ENCODE measurements around the gene TAGLN. TPM values are rescaled to one million over a fixed set of nuclear protein-coding genes. Genes with fewer than 3 reads are reported as not detected.
A peak's percentile ranks its signal among the peaks of the same experiment; 100 is the strongest.

The TAGLN gene
- total and polyA plus RNA-seq, 2 donors (not counting 1 experiment from before 2014, with no cell fraction given), result 17.9 to 51.8 TPM

DNA sequence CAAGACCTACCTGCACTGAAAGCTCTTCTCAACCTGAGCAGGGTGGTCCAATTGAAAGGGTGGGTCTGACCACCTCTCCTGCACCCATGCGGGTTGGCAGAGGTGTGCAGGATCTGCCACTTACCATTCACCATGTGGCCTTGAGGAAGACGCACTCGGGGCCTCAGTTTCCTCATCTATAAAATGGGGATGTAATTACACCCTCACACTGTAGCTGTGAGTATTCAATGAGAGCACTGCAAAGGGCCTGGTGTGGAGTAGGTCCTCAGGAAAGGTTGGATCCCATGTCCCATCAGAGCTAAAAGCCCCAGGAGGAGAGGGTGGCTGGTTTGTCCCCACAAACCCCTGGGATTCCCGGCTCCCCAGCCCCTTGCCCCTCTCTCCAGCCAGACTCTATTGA lies 557 bp upstream of the TAGLN start:
- ChIA-PET POLR2A (no interaction called here), CTCF (interaction anchor here (3.6 kb wide), 1 partner anchor 17 kb away, joined by 26 read pairs; no protein-coding TSS in a partner anchor)
- H3K9me3 Mint-ChIP-seq (ENCODE audit: insufficient read depth), result no peaks in the 10 kb centered on the region
- H3K4me3 Mint-ChIP-seq, result no peak overlapping the region
- no peak overlapping the region for H3K27ac Mint-ChIP-seq
- Histone ChIP-seq H3K79me2 (ENCODE audit: control insufficient read depth, insufficient read depth, low read length) (no peaks in the 10 kb centered on the region), H3K27ac (ENCODE audit: low read length in 2 of 2) (no peak overlapping the region), H3K9ac (ENCODE audit: low read length) (no peak overlapping the region), H3K9me3 (ENCODE audit: control extremely low read depth in 1 of 3, control insufficient read depth in 2 of 3, insufficient read depth in 1 of 3, low read length in 2 of 3) (no peaks in the 10 kb centered on the region), H3K4me1 (ENCODE audit: control insufficient read depth in 2 of 2, insufficient read depth in 2 of 2, low read length in 2 of 2) (peaks cover 15 to 36% of the 10 kb centered on the region in 2 donors), H2AFZ (ENCODE audit: insufficient read depth, low read depth, low read length, poor library complexity, severe bottlenecking) (no peak overlapping the region), H3K36me3 (replicated peaks in 1 of 2; ENCODE audit: control extremely low read depth in 1 of 2, control insufficient read depth in 1 of 2, extremely low read depth in 1 of 2, insufficient read depth in 2 of 2, low read length in 1 of 2) (peaks cover 0 to 65% of the 10 kb centered on the region in 2 experiments), H3K4me3 (ENCODE audit: control extremely low read depth in 1 of 5, extremely low read depth in 1 of 5, insufficient read depth in 1 of 5, low read depth in 2 of 5, low read length in 4 of 5) (no peak overlapping the region), H4K20me1 (ENCODE audit: control insufficient read depth, insufficient read depth, low read length, poor library complexity, severe bottlenecking) (peaks cover 11% of the 10 kb centered on the region), H3K4me2 (replicated peaks; ENCODE audit: low read depth, low read length, poor library complexity, severe bottlenecking) (peak overlapping the region; percentile 19), H3K27me3 (replicated peaks in 1 of 4; ENCODE audit: control extremely low read depth in 1 of 4, control insufficient read depth in 3 of 4, insufficient read depth in 4 of 4, low read length in 3 of 4) (no peaks in the 10 kb centered on the region)
- ATAC-seq (ENCODE audit: low read depth), result no peak
- intact Hi-C loops (cut with micrococcal nuclease), result no loop called here
- peaks cover 33% of the 10 kb centered on the region for H3K4me1 Mint-ChIP-seq
- no peak for DNase-seq
- H3K27me3 Mint-ChIP-seq, result no peaks in the 10 kb centered on the region
- no peak for TF ChIP-seq EZH2 (IDR thresholded peaks at IDR 0.05; ENCODE audit: borderline replicate concordance, insufficient read depth, low read depth, low read length, poor library complexity, severe bottlenecking)
- TF ChIP-seq, protein P1, sequence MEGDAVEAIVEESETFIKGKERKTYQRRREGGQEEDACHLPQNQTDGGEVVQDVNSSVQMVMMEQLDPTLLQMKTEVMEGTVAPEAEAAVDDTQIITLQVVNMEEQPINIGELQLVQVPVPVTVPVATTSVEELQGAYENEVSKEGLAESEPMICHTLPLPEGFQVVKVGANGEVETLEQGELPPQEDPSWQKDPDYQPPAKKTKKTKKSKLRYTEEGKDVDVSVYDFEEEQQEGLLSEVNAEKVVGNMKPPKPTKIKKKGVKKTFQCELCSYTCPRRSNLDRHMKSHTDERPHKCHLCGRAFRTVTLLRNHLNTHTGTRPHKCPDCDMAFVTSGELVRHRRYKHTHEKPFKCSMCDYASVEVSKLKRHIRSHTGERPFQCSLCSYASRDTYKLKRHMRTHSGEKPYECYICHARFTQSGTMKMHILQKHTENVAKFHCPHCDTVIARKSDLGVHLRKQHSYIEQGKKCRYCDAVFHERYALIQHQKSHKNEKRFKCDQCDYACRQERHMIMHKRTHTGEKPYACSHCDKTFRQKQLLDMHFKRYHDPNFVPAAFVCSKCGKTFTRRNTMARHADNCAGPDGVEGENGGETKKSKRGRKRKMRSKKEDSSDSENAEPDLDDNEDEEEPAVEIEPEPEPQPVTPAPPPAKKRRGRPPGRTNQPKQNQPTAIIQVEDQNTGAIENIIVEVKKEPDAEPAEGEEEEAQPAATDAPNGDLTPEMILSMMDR (IDR thresholded peaks at IDR 0.05), result no peak
- WGBS (ENCODE audit: insufficient coverage), result 33% methylated on average over 1 of the region's 4 CpGs

DNA sequence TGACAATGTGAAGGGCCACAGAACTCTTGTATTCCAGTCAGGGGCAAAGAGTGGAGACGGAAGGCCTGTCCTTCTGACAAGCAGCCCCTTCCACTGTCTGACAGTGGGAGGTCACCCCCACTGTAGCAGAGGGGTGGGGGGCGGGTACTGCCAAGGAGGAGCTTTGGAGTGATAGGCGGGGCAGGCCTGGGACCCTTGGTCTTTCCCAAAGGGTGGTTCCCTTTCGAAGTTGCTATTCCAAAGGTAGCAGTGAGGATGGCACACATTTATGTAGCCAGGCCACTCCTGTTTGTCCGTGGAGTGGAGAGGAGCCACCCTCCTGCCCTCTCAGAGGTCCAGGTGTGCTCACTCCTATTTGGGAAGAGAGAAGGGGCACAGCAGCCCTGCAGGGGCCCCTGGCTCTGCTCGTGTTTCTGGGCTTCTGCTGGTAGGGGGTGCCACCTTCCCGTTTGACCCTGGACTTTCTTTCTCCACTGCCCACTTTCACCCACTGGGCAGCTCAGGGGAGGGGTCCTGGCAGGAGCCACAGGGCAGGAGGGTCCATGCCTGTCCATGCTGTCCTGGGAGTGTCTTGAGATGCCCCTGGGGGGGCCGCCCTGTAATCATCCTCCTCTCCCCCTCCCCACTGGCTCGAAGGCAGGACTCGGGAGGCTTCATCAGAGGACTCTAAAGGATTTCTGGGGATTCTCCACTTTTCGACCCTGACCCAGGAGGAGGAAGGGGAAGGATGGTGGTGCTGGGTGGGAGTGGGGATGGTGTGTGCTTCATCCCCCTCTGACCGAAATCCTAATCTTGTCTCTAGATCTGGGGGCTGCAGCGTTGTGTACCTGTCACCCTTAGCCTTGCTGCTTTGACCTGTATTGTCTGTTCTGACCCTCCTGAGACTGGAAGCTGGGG lies 994 bp downstream of the TAGLN start:
- H3K79me2 ChIP-seq (ENCODE audit: control insufficient read depth, insufficient read depth, low read length), result no peaks in the 10 kb centered on the region
- TF ChIP-seq EZH2 (IDR thresholded peaks at IDR 0.05; ENCODE audit: borderline replicate concordance, insufficient read depth, low read depth, low read length, poor library complexity, severe bottlenecking), result no peak
- TF ChIP-seq, protein P1 (IDR thresholded peaks at IDR 0.05), result no peak
- peaks cover 0 to 69% of the 10 kb centered on the region in 2 experiments for H3K36me3 ChIP-seq (replicated peaks in 1 of 2; ENCODE audit: control extremely low read depth in 1 of 2, control insufficient read depth in 1 of 2, extremely low read depth in 1 of 2, insufficient read depth in 2 of 2, low read length in 1 of 2)
- peaks cover 11% of the 10 kb centered on the region for H4K20me1 ChIP-seq (ENCODE audit: control insufficient read depth, insufficient read depth, low read length, poor library complexity, severe bottlenecking)
- Mint-ChIP-seq H3K4me1 (peaks cover 32% of the 10 kb centered on the region), H3K27me3 (no peaks in the 10 kb centered on the region), H3K27ac (peak overlapping the region; percentile 82), H3K4me3 (no peak overlapping the region), H3K9me3 (ENCODE audit: insufficient read depth) (no peaks in the 10 kb centered on the region)
- H2AFZ ChIP-seq (ENCODE audit: insufficient read depth, low read depth, low read length, poor library complexity, severe bottlenecking), result no peak overlapping the region
- no peaks in the 10 kb centered on the region for H3K9me3 ChIP-seq (ENCODE audit: control extremely low read depth in 1 of 3, control insufficient read depth in 2 of 3, insufficient read depth in 1 of 3, low read length in 2 of 3)
- no peak overlapping the region for H3K4me2 ChIP-seq (replicated peaks; ENCODE audit: low read depth, low read length, poor library complexity, severe bottlenecking)
- intact Hi-C loops (cut with micrococcal nuclease), result no loop called here
- CTCF ChIA-PET, result interaction anchor here (0.8 kb wide), 1 partner anchor 73 kb away, joined by 3 read pairs; no protein-coding TSS in a partner anchor
- ATAC-seq (ENCODE audit: low read depth), result no peak
- peak overlapping the region in 1 of 2 donors; percentile 68 for H3K27ac ChIP-seq (ENCODE audit: low read length in 2 of 2)
- no peak for DNase-seq
- 87% methylated on average over 10 of the region's 13 CpGs for WGBS (ENCODE audit: insufficient coverage)
- no peak overlapping the region for H3K4me3 ChIP-seq (ENCODE audit: control extremely low read depth in 1 of 5, extremely low read depth in 1 of 5, insufficient read depth in 1 of 5, low read depth in 2 of 5, low read length in 4 of 5)
- no peak overlapping the region for H3K9ac ChIP-seq (ENCODE audit: low read length)
- H3K4me1 ChIP-seq (ENCODE audit: control insufficient read depth in 2 of 2, insufficient read depth in 2 of 2, low read length in 2 of 2), result peaks cover 15 to 36% of the 10 kb centered on the region in 2 donors
- H3K27me3 ChIP-seq (replicated peaks in 1 of 4; ENCODE audit: control extremely low read depth in 1 of 4, control insufficient read depth in 3 of 4, insufficient read depth in 4 of 4, low read length in 3 of 4), result no peaks in the 10 kb centered on the region
- POLR2A ChIA-PET, result interaction anchor here (1.1 kb wide), 2 partner anchors 22 to 26 kb away, joined by 3 to 5 read pairs; no protein-coding TSS in a partner anchor

Measured in B cell (primary cell).